GM12872 (cell line): ENCODE data around the gene VPS39.

Experiments used
- CTCF ChIP-seq: IDR thresholded peaks from 3 replicates; pipeline ENCODE4 v1.5.1; 2011; ENCODE audit warnings: low read depth, mild to moderate bottlenecking, low read length, moderate library complexity; ENCODE audit not compliant: insufficient read depth

The VPS39 gene

GRCh38 chr15:42118650-42119445 lies 89.3 kb downstream of the VPS39 start:
- TF ChIP-seq CTCF = no peak

- no peak for TF ChIP-seq CTCF
Measured at GRCh38 chr15:42111924-42112323, 96.2 kb downstream of the VPS39 start.

GRCh38 chr15:42110367-42110766 lies 97.7 kb downstream of the VPS39 start:
- TF ChIP-seq CTCF = no peak

GRCh38 chr15:42108806-42109205 lies 99.3 kb downstream of the VPS39 start:
- no peak for TF ChIP-seq CTCF
